Measurements from ENCODE around the gene TTC21B.

GRCh38 chr2:165833156-165833555, 120.4 kb downstream of the TTC21B start:
- TF ChIP-seq, protein P1, sequence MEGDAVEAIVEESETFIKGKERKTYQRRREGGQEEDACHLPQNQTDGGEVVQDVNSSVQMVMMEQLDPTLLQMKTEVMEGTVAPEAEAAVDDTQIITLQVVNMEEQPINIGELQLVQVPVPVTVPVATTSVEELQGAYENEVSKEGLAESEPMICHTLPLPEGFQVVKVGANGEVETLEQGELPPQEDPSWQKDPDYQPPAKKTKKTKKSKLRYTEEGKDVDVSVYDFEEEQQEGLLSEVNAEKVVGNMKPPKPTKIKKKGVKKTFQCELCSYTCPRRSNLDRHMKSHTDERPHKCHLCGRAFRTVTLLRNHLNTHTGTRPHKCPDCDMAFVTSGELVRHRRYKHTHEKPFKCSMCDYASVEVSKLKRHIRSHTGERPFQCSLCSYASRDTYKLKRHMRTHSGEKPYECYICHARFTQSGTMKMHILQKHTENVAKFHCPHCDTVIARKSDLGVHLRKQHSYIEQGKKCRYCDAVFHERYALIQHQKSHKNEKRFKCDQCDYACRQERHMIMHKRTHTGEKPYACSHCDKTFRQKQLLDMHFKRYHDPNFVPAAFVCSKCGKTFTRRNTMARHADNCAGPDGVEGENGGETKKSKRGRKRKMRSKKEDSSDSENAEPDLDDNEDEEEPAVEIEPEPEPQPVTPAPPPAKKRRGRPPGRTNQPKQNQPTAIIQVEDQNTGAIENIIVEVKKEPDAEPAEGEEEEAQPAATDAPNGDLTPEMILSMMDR (IDR thresholded peaks at IDR 0.05) = no peak
- TF ChIP-seq POLR2A (IDR thresholded peaks at IDR 0.05) = no peak

Data from thyroid gland (tissue), 4 donors.